Measurements from ENCODE around the gene LIN54. TPM values are rescaled to one million over a fixed set of nuclear protein-coding genes. Genes with fewer than 3 reads are reported as not detected.

Gene LIN54
- total and polyA plus RNA-seq, 2 of the 4 experiments (the other 2 are of a cell fraction) = 5.3 to 26.9 TPM

DNA sequence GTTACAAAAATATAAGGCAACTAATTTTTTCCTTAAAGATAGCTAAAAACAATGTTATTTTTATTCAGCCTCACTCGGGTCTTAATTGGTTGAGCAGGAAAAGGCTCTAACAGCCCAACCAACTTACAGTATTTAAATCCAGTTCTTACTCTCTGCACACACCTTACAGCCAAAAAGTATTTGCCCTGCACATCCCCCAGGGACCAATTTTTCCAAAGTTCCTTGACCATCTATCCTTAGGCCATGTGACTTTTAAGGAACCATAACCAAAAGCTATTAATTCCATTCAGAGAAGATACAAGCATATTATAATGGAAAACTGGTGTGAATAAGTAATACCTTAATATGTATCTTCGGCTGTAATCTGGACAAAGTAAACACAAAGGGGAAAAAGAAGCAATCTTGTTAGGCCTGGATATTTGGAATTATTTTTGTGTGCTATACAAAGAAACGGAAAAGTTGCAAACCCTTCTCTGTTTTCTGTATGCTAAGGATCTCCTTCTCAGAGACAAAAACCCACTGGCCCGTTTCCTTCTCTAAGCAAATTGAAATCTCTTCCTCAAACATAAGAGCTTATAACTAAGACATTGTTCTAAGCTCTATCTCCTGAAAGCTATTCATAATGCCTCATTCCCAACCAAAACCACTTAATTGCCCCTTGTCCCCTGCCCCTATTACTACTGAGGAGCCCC, 111.1 kb downstream of the LIN54 start:
- Histone ChIP-seq H3K23ac (ENCODE audit: low read depth, low read length) (peak overlapping the region; percentile 85), H2BK5ac (ENCODE audit: low read depth, low read length, poor library complexity, severe bottlenecking) (peak overlapping the region; percentile 88), H4K91ac (ENCODE audit: insufficient read depth, low read depth, low read length) (peak overlapping the region; percentile 48; the same call in 1 of the 2 replicates), H2BK120ac (ENCODE audit: low read depth, low read length) (no peak overlapping the region; the same call in 1 of the 2 replicates), H3K4ac (ENCODE audit: low read depth, low read length) (peak overlapping the region; percentile 79; the same call in 1 of the 2 replicates), H3K79me1 (ENCODE audit: low read depth in 1 of 2, low read length in 2 of 2) (peaks cover 0 to 18% of the 10 kb centered on the region in 2 experiments; a peak in 2 of 4 replicates), H2AK9ac (replicated peaks; ENCODE audit: low read depth, low read length, poor library complexity) (no peak overlapping the region), H2AK5ac (ENCODE audit: low read depth, low read length) (no peak overlapping the region), H3K27ac (ENCODE audit: insufficient read depth, low read length) (peak overlapping the region; percentile 79), H3K9me3 (ENCODE audit: control insufficient read depth, insufficient read depth, low read length) (no peaks in the 10 kb centered on the region), H4K5ac (ENCODE audit: low read depth, low read length) (no peak overlapping the region), H2BK15ac (ENCODE audit: low read depth, low read length) (peak overlapping the region; percentile 13; the same call in 1 of the 3 replicates), H3K4me3 (ENCODE audit: insufficient read depth, low read depth, low read length) (peak overlapping the region; percentile 69), H3K4me1 (ENCODE audit: control insufficient read depth, insufficient read depth, low read length) (no peaks in the 10 kb centered on the region), H3K56ac (ENCODE audit: extremely low read depth, insufficient read depth, low read length) (peak overlapping the region; percentile 80), H2BK20ac (ENCODE audit: low read depth, low read length) (no peak overlapping the region), H3K9ac (ENCODE audit: low read depth, low read length) (peak overlapping the region; percentile 86), H2AFZ (replicated peaks; ENCODE audit: low read length, poor library complexity) (no peak overlapping the region), H4K20me1 (ENCODE audit: insufficient read depth, low read length) (peaks cover 6% of the 10 kb centered on the region; the same call in 1 of the 2 replicates), H3K27me3 (ENCODE audit: control insufficient read depth, insufficient read depth, low read length) (no peaks in the 10 kb centered on the region), H3K36me3 (ENCODE audit: control insufficient read depth, insufficient read depth, low read length) (no peaks in the 10 kb centered on the region), H3K9me1 (ENCODE audit: insufficient read depth, low read length) (peaks cover 2% of the 10 kb centered on the region; the same call in 1 of the 2 replicates), H3K4me2 (ENCODE audit: low read depth, low read length) (peak overlapping the region; percentile 63), H4K8ac (ENCODE audit: low read depth in 2 of 2, low read length in 2 of 2) (peak overlapping the region; percentile 10 to 31; a peak in 1 of 4 replicates), H3K18ac (ENCODE audit: low read depth, low read length) (0 out of 2 replicates have a peak overlapping the region, but pooled peaks have one; percentile 18), H3K14ac (replicated peaks; ENCODE audit: low read depth, low read length) (peak overlapping the region; percentile 79)
- dilution Hi-C loops (cut with HindIII; ENCODE audit: low sequenced_read_pairs, unreplicated experiment) (no loop called here), in situ Hi-C loops (cut with MboI; ENCODE audit: low sequenced_read_pairs) (no loop called here), intact Hi-C loops (cut with micrococcal nuclease) (loop anchor here (1.0 to 2.0 kb wide), 3 partner anchors 113 to 437 kb away; partner anchors contain the start of gene COPS4)
- DNase-seq = no peak
- ATAC-seq (ENCODE audit: low read depth) = no peak
- POLR2A ChIA-PET (ENCODE audit: unreplicated experiment) = no interaction called here
- 0% methylated on average over 2 of the region's 4 CpGs; no CpG with 5 or more reads in 1 of the 2 experiments for WGBS, 2 experiments (ENCODE audit: extremely low coverage in 2 of 2, insufficient read length in 1 of 2)
- CTCF ChIA-PET = no interaction called here
- TF ChIP-seq CEBPB (IDR thresholded peaks at IDR 0.05; ENCODE audit: low read depth, low read length) (no peak), USF2 (IDR thresholded peaks at IDR 0.05; ENCODE audit: low read depth, low read length) (0 out of 2 replicates have a peak, but pooled peaks have one; percentile 10)
- BruUV-seq (replicated peaks) = no TSS peak

Data from IMR-90 (cell line).